Measurements from ENCODE around the gene C2orf92.

The C2orf92 gene

DNA sequence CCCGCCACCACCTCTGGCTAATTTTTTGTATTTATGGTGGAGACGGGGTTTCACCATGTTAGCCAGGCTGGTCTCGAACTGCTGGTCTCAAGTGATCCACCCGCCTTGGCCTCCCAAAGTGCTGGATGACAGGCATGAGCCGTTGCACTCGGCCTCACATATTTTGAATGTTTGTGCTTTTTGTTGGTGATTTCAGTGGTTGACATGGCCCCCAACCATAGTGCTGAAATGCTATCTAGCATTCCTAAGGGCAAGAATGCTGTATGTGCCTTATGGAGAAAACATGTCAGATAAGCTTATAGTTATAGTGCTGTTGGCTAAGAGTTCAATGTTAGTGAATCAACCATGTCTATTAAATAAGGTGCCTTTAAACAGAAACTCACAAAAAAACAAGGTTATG, 52.7 kb downstream of the C2orf92 start:
- Histone ChIP-seq H3K9me3 (ENCODE audit: control insufficient read depth, insufficient read depth, low read depth, low read length) (no peaks in the 10 kb centered on the region), H3K4me1 (ENCODE audit: control insufficient read depth, insufficient read depth, low read length) (no peaks in the 10 kb centered on the region), H3K27ac (ENCODE audit: extremely low read depth, low read depth, low read length) (no peak overlapping the region), H3K36me3 (ENCODE audit: control insufficient read depth in 2 of 2, insufficient read depth in 1 of 2, low read length in 2 of 2) (no peaks in the 10 kb centered on the region), H3K4me3 (ENCODE audit: low read depth, low read length) (no peak overlapping the region)
- TF ChIP-seq ZNF133 (tag by site-specific recombination; IDR thresholded peaks at IDR 0.05) (no peak), ZNF394 (tag by site-specific recombination; IDR thresholded peaks at IDR 0.05; ENCODE audit: borderline replicate concordance) (no peak), MYNN (tag by site-specific recombination; IDR thresholded peaks at IDR 0.05; ENCODE audit: borderline replicate concordance) (no peak), ZNF132 (tag by site-specific recombination; IDR thresholded peaks at IDR 0.05; ENCODE audit: borderline replicate concordance) (no peak), ZNF266 (tag by site-specific recombination; IDR thresholded peaks at IDR 0.05; ENCODE audit: low read depth) (no peak), ZNF776 (tag by site-specific recombination; IDR thresholded peaks at IDR 0.05; ENCODE audit: borderline replicate concordance) (no peak), ZNF76 (tag by site-specific recombination; IDR thresholded peaks at IDR 0.05; ENCODE audit: borderline replicate concordance, low read depth) (no peak), MZF1 (tag by site-specific recombination; IDR thresholded peaks at IDR 0.05; ENCODE audit: borderline replicate concordance) (no peak), ZNF221 (tag by site-specific recombination; IDR thresholded peaks at IDR 0.05; ENCODE audit: borderline replicate concordance) (no peak), ZNF274 (IDR thresholded peaks at IDR 0.05; ENCODE audit: low read length) (no peak), ZNF274 (tag by site-specific recombination; IDR thresholded peaks at IDR 0.05; ENCODE audit: borderline replicate concordance) (no peak), ZNF157 (tag by site-specific recombination; IDR thresholded peaks at IDR 0.05) (no peak), ZNF37A (tag by site-specific recombination; IDR thresholded peaks at IDR 0.05) (no peak), ZNF664 (tag by site-specific recombination; IDR thresholded peaks at IDR 0.05) (no peak), ZNF23 (tag by site-specific recombination; IDR thresholded peaks at IDR 0.05; ENCODE audit: borderline replicate concordance) (no peak)
- TF ChIP-seq, protein P1, sequence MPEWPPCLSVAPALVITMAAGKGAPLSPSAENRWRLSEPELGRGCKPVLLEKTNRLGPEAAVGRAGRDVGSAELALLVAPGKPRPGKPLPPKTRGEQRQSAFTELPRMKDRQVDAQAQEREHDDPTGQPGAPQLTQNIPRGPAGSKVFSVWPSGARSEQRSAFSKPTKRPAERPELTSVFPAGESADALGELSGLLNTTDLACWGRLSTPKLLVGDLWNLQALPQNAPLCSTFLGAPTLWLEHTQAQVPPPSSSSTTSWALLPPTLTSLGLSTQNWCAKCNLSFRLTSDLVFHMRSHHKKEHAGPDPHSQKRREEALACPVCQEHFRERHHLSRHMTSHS (tag by site-specific recombination; IDR thresholded peaks at IDR 0.05): no peak
- TF ChIP-seq, protein P2, sequence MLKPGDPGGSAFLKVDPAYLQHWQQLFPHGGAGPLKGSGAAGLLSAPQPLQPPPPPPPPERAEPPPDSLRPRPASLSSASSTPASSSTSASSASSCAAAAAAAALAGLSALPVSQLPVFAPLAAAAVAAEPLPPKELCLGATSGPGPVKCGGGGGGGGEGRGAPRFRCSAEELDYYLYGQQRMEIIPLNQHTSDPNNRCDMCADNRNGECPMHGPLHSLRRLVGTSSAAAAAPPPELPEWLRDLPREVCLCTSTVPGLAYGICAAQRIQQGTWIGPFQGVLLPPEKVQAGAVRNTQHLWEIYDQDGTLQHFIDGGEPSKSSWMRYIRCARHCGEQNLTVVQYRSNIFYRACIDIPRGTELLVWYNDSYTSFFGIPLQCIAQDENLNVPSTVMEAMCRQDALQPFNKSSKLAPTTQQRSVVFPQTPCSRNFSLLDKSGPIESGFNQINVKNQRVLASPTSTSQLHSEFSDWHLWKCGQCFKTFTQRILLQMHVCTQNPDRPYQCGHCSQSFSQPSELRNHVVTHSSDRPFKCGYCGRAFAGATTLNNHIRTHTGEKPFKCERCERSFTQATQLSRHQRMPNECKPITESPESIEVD (tag by site-specific recombination; IDR thresholded peaks at IDR 0.05): no peak
- TF ChIP-seq, protein P3, sequence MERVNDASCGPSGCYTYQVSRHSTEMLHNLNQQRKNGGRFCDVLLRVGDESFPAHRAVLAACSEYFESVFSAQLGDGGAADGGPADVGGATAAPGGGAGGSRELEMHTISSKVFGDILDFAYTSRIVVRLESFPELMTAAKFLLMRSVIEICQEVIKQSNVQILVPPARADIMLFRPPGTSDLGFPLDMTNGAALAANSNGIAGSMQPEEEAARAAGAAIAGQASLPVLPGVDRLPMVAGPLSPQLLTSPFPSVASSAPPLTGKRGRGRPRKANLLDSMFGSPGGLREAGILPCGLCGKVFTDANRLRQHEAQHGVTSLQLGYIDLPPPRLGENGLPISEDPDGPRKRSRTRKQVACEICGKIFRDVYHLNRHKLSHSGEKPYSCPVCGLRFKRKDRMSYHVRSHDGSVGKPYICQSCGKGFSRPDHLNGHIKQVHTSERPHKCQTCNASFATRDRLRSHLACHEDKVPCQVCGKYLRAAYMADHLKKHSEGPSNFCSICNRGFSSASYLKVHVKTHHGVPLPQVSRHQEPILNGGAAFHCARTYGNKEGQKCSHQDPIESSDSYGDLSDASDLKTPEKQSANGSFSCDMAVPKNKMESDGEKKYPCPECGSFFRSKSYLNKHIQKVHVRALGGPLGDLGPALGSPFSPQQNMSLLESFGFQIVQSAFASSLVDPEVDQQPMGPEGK (tag by site-specific recombination; IDR thresholded peaks at IDR 0.05): no peak
- TF ChIP-seq, protein P4, sequence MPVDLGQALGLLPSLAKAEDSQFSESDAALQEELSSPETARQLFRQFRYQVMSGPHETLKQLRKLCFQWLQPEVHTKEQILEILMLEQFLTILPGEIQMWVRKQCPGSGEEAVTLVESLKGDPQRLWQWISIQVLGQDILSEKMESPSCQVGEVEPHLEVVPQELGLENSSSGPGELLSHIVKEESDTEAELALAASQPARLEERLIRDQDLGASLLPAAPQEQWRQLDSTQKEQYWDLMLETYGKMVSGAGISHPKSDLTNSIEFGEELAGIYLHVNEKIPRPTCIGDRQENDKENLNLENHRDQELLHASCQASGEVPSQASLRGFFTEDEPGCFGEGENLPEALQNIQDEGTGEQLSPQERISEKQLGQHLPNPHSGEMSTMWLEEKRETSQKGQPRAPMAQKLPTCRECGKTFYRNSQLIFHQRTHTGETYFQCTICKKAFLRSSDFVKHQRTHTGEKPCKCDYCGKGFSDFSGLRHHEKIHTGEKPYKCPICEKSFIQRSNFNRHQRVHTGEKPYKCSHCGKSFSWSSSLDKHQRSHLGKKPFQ (tag by site-specific recombination; IDR thresholded peaks at IDR 0.05): no peak
- TF ChIP-seq, protein P5, sequence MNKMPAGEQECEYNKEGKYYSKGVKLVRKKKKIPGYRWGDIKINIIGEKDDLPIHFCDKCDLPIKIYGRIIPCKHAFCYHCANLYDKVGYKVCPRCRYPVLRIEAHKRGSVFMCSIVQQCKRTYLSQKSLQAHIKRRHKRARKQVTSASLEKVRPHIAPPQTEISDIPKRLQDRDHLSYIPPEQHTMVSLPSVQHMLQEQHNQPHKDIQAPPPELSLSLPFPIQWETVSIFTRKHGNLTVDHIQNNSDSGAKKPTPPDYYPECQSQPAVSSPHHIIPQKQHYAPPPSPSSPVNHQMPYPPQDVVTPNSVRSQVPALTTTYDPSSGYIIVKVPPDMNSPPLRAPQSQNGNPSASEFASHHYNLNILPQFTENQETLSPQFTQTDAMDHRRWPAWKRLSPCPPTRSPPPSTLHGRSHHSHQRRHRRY (tag by site-specific recombination; IDR thresholded peaks at IDR 0.05): no peak
- TF ChIP-seq, protein P6, sequence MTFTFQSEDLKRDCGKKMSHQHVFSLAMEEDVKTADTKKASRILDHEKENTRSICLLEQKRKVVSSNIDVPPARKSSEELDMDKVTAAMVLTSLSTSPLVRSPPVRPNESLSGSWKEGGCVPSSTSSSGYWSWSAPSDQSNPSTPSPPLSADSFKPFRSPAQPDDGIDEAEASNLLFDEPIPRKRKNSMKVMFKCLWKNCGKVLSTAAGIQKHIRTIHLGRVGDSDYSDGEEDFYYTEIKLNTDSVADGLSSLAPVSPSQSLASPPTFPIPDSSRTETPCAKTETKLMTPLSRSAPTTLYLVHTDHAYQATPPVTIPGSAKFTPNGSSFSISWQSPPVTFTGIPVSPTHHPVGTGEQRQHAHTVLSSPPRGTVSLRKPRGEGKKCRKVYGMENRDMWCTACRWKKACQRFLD (tag by site-specific recombination; IDR thresholded peaks at IDR 0.05): no peak
- POLR2A ChIA-PET: no interaction called here
- CTCF ChIA-PET: interaction anchor here (1.2 kb wide), 1 partner anchor 52 kb away, joined by 3 read pairs; no protein-coding TSS in a partner anchor
